ENCODE data around the gene PCNX2.

DNA sequence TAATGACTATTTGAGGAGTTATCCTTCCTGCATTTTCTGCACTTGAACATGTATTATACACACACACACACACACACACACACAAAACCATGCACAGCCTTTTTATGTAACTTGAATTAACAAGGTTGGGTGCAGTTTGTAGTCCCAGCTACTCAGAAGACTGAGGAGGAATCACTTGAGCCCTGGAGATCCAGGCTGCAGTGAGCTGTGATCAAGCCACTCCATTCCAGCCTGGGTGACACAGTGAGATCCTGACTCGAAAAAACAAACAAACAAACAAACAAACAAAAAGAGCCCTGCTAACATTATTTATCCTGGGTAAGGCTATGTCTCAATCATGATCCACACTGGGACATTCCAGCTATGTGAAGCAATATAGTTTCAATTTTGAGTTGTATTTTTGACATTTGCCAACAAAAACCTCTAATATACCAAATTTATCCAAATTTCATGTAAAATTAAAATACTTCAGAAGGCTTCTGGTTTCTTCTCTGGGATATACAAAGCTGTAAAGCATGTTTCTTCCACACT, 188.3 kb downstream of the PCNX2 start:
- TF ChIP-seq, protein P1, sequence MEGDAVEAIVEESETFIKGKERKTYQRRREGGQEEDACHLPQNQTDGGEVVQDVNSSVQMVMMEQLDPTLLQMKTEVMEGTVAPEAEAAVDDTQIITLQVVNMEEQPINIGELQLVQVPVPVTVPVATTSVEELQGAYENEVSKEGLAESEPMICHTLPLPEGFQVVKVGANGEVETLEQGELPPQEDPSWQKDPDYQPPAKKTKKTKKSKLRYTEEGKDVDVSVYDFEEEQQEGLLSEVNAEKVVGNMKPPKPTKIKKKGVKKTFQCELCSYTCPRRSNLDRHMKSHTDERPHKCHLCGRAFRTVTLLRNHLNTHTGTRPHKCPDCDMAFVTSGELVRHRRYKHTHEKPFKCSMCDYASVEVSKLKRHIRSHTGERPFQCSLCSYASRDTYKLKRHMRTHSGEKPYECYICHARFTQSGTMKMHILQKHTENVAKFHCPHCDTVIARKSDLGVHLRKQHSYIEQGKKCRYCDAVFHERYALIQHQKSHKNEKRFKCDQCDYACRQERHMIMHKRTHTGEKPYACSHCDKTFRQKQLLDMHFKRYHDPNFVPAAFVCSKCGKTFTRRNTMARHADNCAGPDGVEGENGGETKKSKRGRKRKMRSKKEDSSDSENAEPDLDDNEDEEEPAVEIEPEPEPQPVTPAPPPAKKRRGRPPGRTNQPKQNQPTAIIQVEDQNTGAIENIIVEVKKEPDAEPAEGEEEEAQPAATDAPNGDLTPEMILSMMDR (IDR thresholded peaks at IDR 0.05), result no peak
- TF ChIP-seq POLR2A (IDR thresholded peaks at IDR 0.05), result no peak
- no peak for TF ChIP-seq POLR2AphosphoS5 (IDR thresholded peaks at IDR 0.05)

Measured in stomach (tissue), 4 donors.